Measurements from ENCODE around the gene PPM1L. TPM values are rescaled to one million over a fixed set of nuclear protein-coding genes. Genes with fewer than 3 reads are reported as not detected.
"Not testable (repeated sequence)": the region's sequence is repeated elsewhere in the genome, so short reads cannot be mapped to it uniquely, and the experiment has no call there.

Gene PPM1L
- polyA plus RNA-seq: 10 to 100 TPM; 14.8 to 35.5 (median 20.5) TPM

DNA sequence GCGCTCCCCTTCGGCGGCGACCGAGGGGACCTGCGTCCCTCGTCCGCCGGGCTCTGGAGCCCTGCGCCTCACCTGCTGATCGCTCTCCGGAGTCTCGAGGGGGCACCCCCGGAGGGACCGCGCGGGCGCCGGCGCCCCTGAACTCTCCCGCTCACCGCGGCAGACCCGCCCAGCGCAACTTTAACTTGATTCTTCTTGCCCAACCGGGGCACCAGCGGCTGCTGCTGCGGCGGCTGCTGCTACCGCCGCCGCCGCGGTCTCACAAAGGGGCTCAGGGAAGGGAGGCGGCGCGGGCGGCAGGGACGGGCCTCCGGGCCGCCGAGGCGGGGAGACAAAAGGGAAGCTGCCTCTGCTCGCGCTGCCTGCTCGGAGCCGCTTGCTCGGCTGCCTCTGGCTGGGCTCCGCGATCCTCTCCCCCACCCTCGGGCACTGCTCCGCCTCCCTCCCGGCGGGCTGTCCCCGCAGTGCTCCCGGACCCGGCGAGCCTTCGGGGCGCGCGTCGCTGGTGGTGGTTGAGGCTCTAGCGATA is at the start of gene PPM1L:
Gene PPM1L (plus strand): TSS at position 456 of the 529 bp plus-strand sequence.
- H3K27me3 Mint-ChIP-seq (ENCODE audit: low read depth in 3 of 3): peaks cover 7 to 19% (median 15%) of the 10 kb centered on the region in 3 donors
- H3K27ac Mint-ChIP-seq: peak within 1 kb of the TSS; percentile 90 to 99 (median 96)
- peaks cover 53 to 61% of the 10 kb centered on the region in 2 donors for H3K4me1 Mint-ChIP-seq
- H3K9me3 Mint-ChIP-seq: no peaks in the 10 kb centered on the region
- peak within 1 kb of the TSS; percentile 95 to 100 (median 99) for H3K4me3 Mint-ChIP-seq
- DNase-seq: peak in 2 of 3 donors; percentile 65 to 73
- H3K36me3 Mint-ChIP-seq: peaks cover 0 to 11% (median 4%) of the 10 kb centered on the region in 3 donors

DNA sequence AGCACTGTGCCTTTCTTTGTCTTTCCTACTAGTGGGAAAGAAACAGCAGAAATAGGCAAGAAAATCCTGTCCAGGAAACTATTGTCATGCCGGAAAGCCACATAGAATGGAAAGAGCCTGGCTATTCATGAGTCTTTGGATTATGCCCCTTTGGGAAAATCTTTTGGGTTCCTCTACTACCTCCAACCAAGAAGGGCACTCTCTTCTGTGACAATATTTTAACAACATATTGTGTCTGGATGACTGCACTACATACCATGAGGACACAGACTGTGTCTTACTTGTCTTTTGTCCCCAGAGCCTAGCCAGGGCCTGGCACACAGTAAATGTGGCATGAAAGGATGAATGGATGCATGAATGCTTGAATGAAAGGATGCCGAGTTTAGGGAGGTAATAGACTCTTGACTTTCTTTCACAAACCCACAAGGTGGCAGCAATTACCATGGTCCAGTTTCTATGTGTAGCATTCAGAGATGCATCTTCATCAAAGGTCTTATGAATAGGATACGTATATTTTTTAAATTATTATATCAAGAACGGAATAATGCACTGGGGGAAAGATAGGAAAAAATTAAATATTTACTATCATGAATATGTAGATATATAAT is 48.7 kb upstream of the PPM1L start:
- Mint-ChIP-seq H3K27ac (no peak overlapping the region), H3K36me3 (no peaks in the 10 kb centered on the region), H3K4me3 (no peak overlapping the region), H3K9me3 (no peaks in the 10 kb centered on the region), H3K27me3 (ENCODE audit: low read depth in 3 of 3) (peaks cover 2 to 9% (median 4%) of the 10 kb centered on the region in 3 donors), H3K4me1 (no peaks in the 10 kb centered on the region)
- DNase-seq: peak; percentile 49 to 65 (median 58)

DNA sequence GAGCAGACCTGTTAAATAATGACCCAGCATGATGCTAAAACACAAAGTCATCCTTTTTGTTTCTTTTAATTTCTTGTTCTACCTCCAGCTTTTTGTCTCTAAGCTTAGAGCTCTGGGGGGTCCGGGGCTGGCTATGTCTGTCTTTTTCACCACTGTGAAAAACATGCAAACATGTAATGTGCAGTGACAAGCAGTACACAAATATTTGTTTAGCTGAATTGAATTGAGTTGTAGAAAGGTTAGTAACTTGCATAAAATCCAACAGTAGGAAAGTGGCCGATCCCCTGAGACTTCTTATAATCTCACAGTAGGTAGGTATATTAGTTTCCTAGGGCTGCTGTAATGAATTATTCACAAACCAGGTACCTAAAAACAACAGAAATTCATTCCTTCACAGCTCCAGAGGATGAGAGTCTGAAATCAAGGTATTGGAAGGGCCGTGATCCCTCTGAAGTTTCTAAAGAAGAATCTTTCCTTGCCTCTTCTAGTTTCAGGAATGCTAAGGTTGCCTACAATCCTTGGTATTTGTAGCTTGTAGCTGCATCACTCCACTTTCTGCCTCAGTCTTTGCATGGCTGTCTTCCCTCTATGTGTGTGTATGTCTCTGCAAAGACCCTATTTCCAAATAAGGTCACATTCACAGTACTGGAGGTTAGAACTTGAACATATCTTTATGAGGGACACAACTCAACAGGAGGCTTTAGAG is 46.4 kb upstream of the PPM1L start:
- Mint-ChIP-seq H3K36me3 (no peaks in the 10 kb centered on the region), H3K4me1 (no peaks in the 10 kb centered on the region), H3K27me3 (ENCODE audit: low read depth in 3 of 3) (peaks cover 2 to 9% (median 4%) of the 10 kb centered on the region in 3 donors), H3K27ac (no peak overlapping the region), H3K4me3 (no peak overlapping the region), H3K9me3 (no peaks in the 10 kb centered on the region)
- no peak for DNase-seq

DNA sequence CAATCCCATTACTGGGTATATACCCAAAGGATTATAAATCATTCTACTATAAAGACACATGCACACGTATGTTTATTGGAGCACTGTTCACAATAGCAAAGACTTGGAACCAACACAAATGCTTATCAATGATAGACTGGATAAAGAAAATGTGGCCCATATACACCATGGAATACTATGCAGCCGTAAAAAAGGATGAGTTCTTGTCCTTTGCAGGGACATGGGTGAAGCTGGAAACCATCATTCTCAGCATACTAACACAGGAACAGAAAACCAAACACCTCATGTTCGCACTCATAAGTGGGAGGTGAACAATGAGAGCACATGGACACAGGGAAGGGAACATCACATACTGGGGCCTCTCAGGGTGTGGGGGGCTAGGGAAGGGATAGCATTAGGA is 42.9 kb upstream of the PPM1L start:
- not testable (repeated sequence) for H3K4me3 Mint-ChIP-seq; H3K4me1 Mint-ChIP-seq; H3K27me3 Mint-ChIP-seq (ENCODE audit: low read depth in 3 of 3); H3K9me3 Mint-ChIP-seq; H3K36me3 Mint-ChIP-seq; DNase-seq; H3K27ac Mint-ChIP-seq

DNA sequence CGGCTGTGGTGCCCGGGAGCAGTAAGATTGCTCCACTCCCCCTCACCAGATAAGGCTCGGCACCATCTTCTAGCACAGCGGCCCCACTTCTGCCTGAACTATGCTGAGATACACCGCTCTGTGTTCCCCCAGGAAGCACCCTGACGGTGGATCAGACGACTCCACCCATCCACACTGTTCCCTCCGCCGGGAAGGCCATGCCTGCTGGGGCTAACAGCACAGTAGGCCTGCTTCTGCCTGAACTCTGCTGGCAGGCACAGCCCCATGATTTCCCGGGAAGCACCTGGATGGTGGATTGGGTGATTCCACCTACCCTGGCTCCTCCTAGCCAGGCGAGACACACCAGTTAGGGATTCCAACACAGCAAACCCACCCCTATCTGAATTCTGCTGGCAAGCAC is 36.3 kb upstream of the PPM1L start:
- Mint-ChIP-seq H3K9me3 (no peaks in the 10 kb centered on the region), H3K36me3 (no peaks in the 10 kb centered on the region), H3K27me3 (ENCODE audit: low read depth in 3 of 3) (peaks cover 2 to 6% (median 3%) of the 10 kb centered on the region in 3 donors), H3K27ac (no peak overlapping the region), H3K4me1 (no peaks in the 10 kb centered on the region), H3K4me3 (no peak overlapping the region)
- DNase-seq: no peak

DNA sequence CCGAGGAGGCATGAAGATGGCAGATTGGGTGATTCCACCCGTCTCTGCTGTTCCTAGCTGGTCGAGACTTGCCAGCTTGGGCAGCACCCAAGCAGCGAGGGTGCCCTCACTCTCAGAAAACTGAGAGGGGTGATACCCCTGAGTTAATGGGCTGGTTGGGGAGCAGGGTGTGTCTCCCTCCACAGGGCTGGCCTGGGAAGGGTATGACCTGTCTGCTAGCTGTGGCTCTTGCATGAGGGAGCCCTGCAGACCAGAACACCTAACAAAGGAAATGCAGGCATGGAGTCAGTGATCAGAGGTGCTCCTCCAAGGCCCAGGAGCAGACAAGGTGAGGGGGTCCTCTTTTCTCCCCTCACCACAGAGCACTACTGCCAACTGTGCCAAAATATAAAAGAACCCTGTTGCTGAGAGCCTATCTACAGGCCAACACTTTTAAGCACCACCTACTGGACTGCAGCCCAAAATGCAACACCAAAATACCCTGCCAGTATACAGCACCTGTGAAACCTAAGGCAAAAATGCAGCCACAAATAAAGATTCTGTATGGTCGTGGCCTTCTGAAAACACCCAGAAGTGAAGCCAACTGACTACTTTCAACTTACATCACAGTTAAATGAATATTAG is 35.8 kb upstream of the PPM1L start:
- no peak overlapping the region for H3K4me3 Mint-ChIP-seq
- DNase-seq: no peak
- no peaks in the 10 kb centered on the region for H3K4me1 Mint-ChIP-seq
- H3K27ac Mint-ChIP-seq: peak overlapping the region in 1 of 6 donors; percentile 13
- H3K27me3 Mint-ChIP-seq (ENCODE audit: low read depth in 3 of 3): peaks cover 2 to 6% (median 6%) of the 10 kb centered on the region in 3 donors
- no peaks in the 10 kb centered on the region for H3K9me3 Mint-ChIP-seq
- no peaks in the 10 kb centered on the region for H3K36me3 Mint-ChIP-seq

DNA sequence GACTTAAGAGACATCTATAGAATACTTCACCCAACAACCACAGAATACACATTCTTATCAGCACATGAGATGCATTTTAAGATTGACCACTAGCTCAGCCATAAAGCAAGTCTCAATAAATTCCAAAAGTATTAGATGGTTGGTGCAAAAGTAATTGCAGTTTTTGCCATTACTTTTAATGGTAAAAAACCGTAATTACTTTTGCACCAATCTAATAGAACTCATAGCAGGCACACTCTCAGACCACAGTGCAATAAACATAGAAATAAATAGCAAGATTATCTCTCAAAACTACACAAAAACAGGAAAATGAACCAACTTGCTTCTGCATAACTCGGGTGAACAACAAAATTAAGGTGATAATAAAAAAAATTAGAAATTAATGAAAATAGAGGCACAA is 33.7 kb upstream of the PPM1L start:
- peaks cover 5 to 8% (median 6%) of the 10 kb centered on the region in 3 donors for H3K27me3 Mint-ChIP-seq (ENCODE audit: low read depth in 3 of 3)
- no peak overlapping the region for H3K27ac Mint-ChIP-seq
- no peak for DNase-seq
- no peaks in the 10 kb centered on the region for H3K9me3 Mint-ChIP-seq
- H3K36me3 Mint-ChIP-seq: no peaks in the 10 kb centered on the region
- H3K4me1 Mint-ChIP-seq: no peaks in the 10 kb centered on the region
- no peak overlapping the region for H3K4me3 Mint-ChIP-seq

DNA sequence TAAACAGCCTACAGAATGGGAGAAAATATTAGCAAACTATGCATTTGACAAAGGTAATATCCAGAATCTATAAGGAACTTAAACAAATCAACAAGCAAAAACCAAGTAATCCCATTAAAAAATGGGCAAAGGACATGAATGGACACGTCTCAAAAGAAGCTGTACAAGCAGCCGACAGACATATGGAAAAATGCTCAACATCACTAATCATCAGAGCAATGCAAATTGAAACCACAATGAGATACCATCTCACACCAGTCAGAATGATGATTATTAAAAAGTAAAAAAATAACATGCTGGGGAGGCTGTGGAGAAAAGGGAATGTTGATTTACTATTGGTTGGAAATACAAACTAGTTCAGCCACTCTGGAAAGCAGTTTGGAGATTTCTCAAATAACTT is 30.7 kb upstream of the PPM1L start:
- no peak overlapping the region for H3K27ac Mint-ChIP-seq
- no peak overlapping the region for H3K4me3 Mint-ChIP-seq
- H3K36me3 Mint-ChIP-seq: peaks cover 0 to 4% (median 0%) of the 10 kb centered on the region in 3 donors
- no peaks in the 10 kb centered on the region for H3K9me3 Mint-ChIP-seq
- H3K4me1 Mint-ChIP-seq: no peaks in the 10 kb centered on the region
- H3K27me3 Mint-ChIP-seq (ENCODE audit: low read depth in 3 of 3): peaks cover 2 to 6% (median 6%) of the 10 kb centered on the region in 3 donors
- DNase-seq: no peak

DNA sequence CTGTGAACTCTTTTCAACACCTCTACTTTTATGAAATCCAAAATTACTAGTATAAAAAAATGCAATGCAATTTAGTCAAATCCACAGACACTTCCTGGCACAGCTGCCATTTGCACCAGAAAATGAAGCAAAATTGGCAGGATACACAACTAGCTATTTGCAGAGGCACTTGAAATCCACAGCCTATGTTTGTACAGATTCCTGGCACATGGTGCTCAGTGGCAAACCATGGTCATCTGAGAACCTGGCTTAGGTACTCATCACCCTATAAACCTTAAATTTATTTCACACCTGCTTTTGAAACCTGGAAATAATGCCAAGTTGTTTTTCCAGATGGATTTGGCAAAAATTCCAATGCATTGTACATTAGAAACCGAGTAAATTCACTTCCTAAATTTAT is 20.2 kb upstream of the PPM1L start:
- H3K4me3 Mint-ChIP-seq: no peak overlapping the region
- H3K27ac Mint-ChIP-seq: no peak overlapping the region
- H3K36me3 Mint-ChIP-seq: no peaks in the 10 kb centered on the region
- peaks cover 0 to 2% (median 0%) of the 10 kb centered on the region in 3 donors for H3K27me3 Mint-ChIP-seq (ENCODE audit: low read depth in 3 of 3)
- H3K9me3 Mint-ChIP-seq: no peaks in the 10 kb centered on the region
- DNase-seq: no peak
- H3K4me1 Mint-ChIP-seq: no peaks in the 10 kb centered on the region

DNA sequence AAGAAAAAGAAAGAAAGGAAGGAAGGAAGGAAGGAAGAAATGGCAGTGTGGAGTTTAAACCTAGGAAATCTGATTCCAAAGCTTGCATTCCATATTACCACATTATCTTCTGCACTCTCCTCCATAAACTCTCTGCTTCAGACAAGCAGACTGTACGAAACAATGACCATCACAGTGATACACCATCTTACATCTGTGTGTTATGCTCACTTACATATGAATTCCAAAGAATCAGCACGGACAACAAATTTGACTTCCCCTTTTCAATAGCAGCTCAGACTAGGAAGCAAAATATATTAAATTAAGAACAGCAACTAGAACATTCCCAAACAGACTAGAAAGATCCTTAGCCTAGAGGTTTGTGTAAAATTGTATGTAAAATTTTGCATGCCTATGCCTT is 18.0 kb upstream of the PPM1L start:
- Mint-ChIP-seq H3K36me3 (no peaks in the 10 kb centered on the region), H3K4me3 (no peak overlapping the region), H3K4me1 (no peaks in the 10 kb centered on the region), H3K9me3 (no peaks in the 10 kb centered on the region), H3K27me3 (ENCODE audit: low read depth in 3 of 3) (peaks cover 0 to 3% (median 2%) of the 10 kb centered on the region in 3 donors), H3K27ac (no peak overlapping the region)
- DNase-seq: no peak

DNA sequence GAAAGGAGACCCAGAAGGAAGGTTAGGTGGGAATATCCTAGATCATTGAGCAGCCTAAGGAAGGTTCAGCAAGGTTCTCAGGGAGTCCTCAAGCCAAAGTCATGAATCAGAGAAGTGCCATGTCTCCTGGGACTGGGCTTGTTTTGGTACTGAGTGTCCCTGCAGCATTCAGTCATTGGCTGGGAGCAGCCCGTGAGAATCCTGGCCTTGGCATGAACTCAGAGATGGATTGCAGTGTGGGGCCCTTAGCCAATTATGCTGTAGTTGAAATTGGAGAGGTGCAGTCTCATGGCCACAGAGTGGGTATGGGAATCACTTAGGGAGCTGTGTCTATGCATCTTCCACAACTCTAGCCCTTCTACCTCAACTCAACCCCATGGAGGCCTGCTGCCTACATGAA is 17.0 kb upstream of the PPM1L start:
- H3K4me1 Mint-ChIP-seq: no peaks in the 10 kb centered on the region
- no peaks in the 10 kb centered on the region for H3K36me3 Mint-ChIP-seq
- DNase-seq: no peak
- no peaks in the 10 kb centered on the region for H3K9me3 Mint-ChIP-seq
- no peak overlapping the region for H3K4me3 Mint-ChIP-seq
- no peak overlapping the region for H3K27ac Mint-ChIP-seq
- H3K27me3 Mint-ChIP-seq (ENCODE audit: low read depth in 3 of 3): peaks cover 0 to 7% (median 2%) of the 10 kb centered on the region in 3 donors

DNA sequence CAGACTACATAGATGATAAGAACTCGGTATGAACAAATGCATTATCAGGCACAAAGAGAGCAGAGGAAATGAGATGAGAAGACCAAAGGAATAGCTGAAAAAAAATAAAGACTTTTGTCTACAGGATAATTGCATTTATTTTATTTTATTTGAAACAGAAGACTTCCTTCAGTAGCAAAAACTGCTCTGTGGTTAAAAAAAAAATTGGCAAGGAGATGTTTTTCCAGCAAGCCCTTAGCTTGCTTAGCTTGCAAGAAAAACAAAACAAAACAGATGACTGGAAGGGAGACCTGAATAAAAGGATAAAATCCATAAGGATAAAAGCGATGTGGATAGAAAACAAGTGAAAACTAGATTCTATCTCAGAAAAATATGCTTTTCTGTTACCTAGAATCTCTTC is 9.1 kb upstream of the PPM1L start:
- Mint-ChIP-seq H3K9me3 (no peaks in the 10 kb centered on the region), H3K36me3 (peaks cover 0 to 8% (median 8%) of the 10 kb centered on the region in 3 donors), H3K27me3 (ENCODE audit: low read depth in 3 of 3) (peaks cover 1 to 7% (median 3%) of the 10 kb centered on the region in 3 donors), H3K4me1 (peaks cover 0 to 8% of the 10 kb centered on the region in 2 donors), H3K27ac (no peak overlapping the region), H3K4me3 (no peak overlapping the region)
- no peak for DNase-seq

DNA sequence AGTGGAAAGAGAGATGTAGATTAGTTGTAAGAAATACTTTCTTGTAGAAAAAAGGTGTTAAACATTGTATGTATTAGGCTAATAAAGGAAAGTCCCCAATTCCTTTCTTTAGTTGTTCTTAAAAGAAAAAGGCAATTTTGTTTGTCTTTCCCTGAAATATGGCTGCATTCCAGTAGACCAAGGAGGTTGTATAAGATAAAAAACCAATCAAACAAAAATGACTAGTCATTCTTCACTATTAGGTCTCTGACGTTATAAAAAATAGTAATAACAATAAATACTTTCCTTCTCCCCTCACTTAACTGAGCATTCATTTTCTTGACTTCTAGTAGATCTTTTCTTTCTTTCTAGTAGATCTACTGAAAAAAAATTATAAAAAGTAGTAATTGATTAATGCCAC is 8.6 kb upstream of the PPM1L start:
- Mint-ChIP-seq H3K27ac (no peak overlapping the region), H3K27me3 (ENCODE audit: low read depth in 3 of 3) (peaks cover 1 to 7% (median 3%) of the 10 kb centered on the region in 3 donors), H3K4me1 (peaks cover 0 to 8% of the 10 kb centered on the region in 2 donors), H3K9me3 (no peaks in the 10 kb centered on the region), H3K36me3 (peaks cover 0 to 8% (median 8%) of the 10 kb centered on the region in 3 donors), H3K4me3 (no peak overlapping the region)
- DNase-seq: no peak

DNA sequence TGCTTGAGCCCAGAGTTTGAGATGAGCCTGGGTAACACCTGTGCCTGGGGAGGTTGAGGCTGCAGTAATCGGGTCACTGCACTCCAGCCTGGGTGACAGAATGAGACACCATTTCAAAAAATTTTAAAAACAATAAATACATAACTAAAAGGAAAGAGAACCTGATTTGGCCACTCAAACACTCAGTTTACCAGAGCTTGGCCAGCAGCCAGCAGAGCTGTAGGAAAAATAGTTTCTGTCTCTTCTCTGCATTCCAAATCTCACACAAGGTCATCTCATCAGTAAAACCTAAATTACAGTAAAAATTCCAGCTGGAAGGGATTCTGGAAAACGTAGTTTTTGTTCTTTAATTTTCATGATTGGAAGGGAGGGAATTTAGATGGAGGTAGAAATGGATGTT is 7.8 kb upstream of the PPM1L start:
- Mint-ChIP-seq H3K27me3 (ENCODE audit: low read depth in 3 of 3) (peaks cover 1 to 3% (median 3%) of the 10 kb centered on the region in 3 donors), H3K4me1 (peaks cover 0 to 8% of the 10 kb centered on the region in 2 donors), H3K9me3 (no peaks in the 10 kb centered on the region), H3K4me3 (no peak overlapping the region), H3K36me3 (peaks cover 0 to 8% (median 8%) of the 10 kb centered on the region in 3 donors), H3K27ac (no peak overlapping the region)
- no peak for DNase-seq

Data from immature natural killer cell (primary cell).